Ishikawa (cell line): ENCODE measurements around the gene UAP1L1.

Experiments
- CEBPB ChIP-seq: IDR thresholded peaks from 2 replicates; pipeline ENCODE4 v1.6.1; 2012
- CREB1 ChIP-seq: IDR thresholded peaks from 2 replicates; pipeline ENCODE4 v1.6.1; 2012; ENCODE audit warnings: low read depth
- EGR1 ChIP-seq: IDR thresholded peaks from 2 replicates; pipeline ENCODE4 v1.6.1; 2012
- EP300 ChIP-seq: IDR thresholded peaks from 2 replicates; pipeline ENCODE4 v1.6.1; 2012; ENCODE audit warnings: borderline replicate concordance
- FOXM1 ChIP-seq: IDR thresholded peaks from 2 replicates; pipeline ENCODE4 v1.6.1; 2012; ENCODE audit warnings: low read depth, borderline replicate concordance
- MAX ChIP-seq: IDR thresholded peaks from 2 replicates; pipeline ENCODE4 v1.6.1; 2012
- NFIC ChIP-seq: IDR thresholded peaks from 2 replicates; pipeline ENCODE4 v1.6.1; 2012
- RAD21 ChIP-seq: IDR thresholded peaks from 2 replicates; pipeline ENCODE4 v1.6.1; 2012; ENCODE audit warnings: low read depth
- TAF1 ChIP-seq: IDR thresholded peaks from 2 replicates; pipeline ENCODE4 v1.6.1; 2012; ENCODE audit warnings: low read depth, mild to moderate bottlenecking
- TCF12 ChIP-seq: IDR thresholded peaks from 2 replicates; pipeline ENCODE4 v1.6.1; 2012; ENCODE audit warnings: low read depth
- TEAD4 ChIP-seq: IDR thresholded peaks from 2 replicates; pipeline ENCODE4 v1.6.1; 2012
- YY1 ChIP-seq: IDR thresholded peaks from 2 replicates; pipeline ENCODE4 v1.6.1; 2012; ENCODE audit warnings: low read depth
- ZBTB7A ChIP-seq: IDR thresholded peaks from 2 replicates; pipeline ENCODE4 v1.6.1; 2012; ENCODE audit warnings: low read depth
- TF ChIP-seq, protein P1 (sequence below): IDR thresholded peaks from 2 replicates; pipeline ENCODE4 v1.6.1; 2012
- TF ChIP-seq, protein P2 (sequence below): IDR thresholded peaks from 2 replicates; pipeline ENCODE4 v1.6.1; 2012; ENCODE audit warnings: low read depth, mild to moderate bottlenecking

UAP1L1 gene

GRCh38 chr9:137087409-137087925 is 10.2 kb downstream of the UAP1L1 start:
- TF ChIP-seq ZBTB7A: peak; percentile 62; the same call in 1 of the 2 replicates
- TF ChIP-seq, protein P1, sequence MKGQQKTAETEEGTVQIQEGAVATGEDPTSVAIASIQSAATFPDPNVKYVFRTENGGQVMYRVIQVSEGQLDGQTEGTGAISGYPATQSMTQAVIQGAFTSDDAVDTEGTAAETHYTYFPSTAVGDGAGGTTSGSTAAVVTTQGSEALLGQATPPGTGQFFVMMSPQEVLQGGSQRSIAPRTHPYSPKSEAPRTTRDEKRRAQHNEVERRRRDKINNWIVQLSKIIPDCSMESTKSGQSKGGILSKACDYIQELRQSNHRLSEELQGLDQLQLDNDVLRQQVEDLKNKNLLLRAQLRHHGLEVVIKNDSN: no peak
- TF ChIP-seq, protein P2, sequence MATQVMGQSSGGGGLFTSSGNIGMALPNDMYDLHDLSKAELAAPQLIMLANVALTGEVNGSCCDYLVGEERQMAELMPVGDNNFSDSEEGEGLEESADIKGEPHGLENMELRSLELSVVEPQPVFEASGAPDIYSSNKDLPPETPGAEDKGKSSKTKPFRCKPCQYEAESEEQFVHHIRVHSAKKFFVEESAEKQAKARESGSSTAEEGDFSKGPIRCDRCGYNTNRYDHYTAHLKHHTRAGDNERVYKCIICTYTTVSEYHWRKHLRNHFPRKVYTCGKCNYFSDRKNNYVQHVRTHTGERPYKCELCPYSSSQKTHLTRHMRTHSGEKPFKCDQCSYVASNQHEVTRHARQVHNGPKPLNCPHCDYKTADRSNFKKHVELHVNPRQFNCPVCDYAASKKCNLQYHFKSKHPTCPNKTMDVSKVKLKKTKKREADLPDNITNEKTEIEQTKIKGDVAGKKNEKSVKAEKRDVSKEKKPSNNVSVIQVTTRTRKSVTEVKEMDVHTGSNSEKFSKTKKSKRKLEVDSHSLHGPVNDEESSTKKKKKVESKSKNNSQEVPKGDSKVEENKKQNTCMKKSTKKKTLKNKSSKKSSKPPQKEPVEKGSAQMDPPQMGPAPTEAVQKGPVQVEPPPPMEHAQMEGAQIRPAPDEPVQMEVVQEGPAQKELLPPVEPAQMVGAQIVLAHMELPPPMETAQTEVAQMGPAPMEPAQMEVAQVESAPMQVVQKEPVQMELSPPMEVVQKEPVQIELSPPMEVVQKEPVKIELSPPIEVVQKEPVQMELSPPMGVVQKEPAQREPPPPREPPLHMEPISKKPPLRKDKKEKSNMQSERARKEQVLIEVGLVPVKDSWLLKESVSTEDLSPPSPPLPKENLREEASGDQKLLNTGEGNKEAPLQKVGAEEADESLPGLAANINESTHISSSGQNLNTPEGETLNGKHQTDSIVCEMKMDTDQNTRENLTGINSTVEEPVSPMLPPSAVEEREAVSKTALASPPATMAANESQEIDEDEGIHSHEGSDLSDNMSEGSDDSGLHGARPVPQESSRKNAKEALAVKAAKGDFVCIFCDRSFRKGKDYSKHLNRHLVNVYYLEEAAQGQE: no peak

GRCh38 chr9:137088121-137088520 is 10.8 kb downstream of the UAP1L1 start:
- TF ChIP-seq TEAD4 (no peak), RAD21 (no peak), ZBTB7A (no peak), TCF12 (no peak), EP300 (no peak), EGR1 (no peak), YY1 (no peak), CREB1 (no peak), MAX (no peak), CEBPB (no peak)
- TF ChIP-seq, protein P1: no peak

DNA sequence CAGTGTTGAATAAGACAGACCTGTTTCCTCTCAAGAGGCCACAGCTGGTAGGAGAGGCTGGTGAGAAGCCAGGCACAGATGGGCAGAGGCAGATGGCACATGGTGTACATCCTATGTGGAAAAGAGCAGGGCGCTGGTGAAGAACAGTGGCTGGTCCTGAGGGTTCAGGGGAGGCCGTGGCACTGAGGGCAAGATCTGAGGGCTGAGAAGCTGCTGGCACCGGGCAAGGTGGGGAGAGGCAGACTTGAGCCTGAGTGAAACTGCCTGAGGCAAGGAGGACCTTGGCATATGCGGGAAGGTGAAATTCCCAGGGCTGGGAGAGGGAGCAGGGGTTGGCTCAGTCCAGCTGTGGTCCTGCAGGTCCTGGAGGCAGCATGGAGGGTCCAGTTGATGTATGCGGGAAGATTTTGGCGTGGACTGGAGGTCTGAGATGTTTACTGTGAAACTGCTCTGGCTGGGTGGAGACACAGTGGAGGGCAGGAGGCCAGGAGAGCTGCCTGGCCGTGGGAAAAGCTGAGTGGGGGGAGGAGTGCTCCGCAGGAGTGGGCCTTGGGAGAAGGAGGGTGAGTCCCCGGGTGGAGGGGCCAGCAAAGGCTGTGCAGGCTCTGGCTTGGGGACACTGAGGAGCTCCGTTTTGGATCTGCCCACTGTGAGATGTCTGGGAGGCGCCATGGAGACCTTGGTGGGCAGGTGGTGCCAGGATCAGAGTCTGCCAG is 12.1 kb downstream of the UAP1L1 start:
- TF ChIP-seq TCF12 (no peak), CEBPB (no peak), TAF1 (no peak), RAD21 (no peak), EP300 (no peak), CREB1 (no peak), YY1 (no peak), NFIC (no peak), FOXM1 (no peak), ZBTB7A (no peak), TEAD4 (no peak), EGR1 (no peak), MAX (no peak)
- TF ChIP-seq, protein P2: no peak
- TF ChIP-seq, protein P1: no peak

DNA sequence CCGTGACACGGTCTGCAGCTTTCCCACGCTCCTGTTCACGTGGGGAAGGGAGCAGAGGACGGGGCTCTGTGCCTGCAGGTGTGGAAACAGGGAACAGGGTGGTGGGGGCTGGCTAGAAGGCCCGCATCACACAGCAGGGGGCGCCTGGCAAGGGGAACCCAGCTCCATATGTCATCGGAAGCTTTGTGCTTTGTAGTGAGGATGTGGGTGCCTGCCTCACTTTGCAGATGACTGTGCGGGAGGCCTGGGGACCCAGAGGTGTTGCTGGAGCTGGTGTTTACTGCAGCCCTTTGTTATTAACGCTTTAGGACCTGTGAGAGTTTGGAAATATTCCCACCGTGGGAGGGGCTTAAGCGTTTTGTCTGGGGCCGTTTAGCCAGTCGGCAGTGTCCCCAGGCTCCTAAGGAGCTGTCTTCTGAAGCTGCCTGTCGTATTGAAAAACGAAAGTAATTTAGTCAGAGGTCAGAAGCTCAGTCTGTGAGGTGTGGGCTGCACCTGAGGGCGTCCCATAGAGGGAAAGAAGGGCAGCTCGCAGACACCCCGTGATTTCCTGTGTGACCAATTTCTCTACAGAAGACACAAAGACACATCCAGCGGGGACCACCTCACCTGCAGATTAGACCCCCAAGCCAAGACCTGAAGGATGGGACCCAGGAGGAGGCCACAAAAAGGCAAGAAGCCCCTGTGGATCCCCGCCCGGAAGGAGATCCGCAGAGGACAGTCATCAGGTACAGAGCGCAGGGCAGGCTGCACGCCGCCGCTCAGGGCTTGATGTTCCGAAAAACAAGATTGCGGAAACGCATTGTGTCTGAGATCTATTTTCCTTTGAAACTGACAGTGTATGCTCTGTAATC is 18.6 kb downstream of the UAP1L1 start:
- TF ChIP-seq TCF12 (no peak), EGR1 (no peak), TAF1 (no peak), EP300 (no peak), TEAD4 (no peak), ZBTB7A (no peak), CEBPB (no peak), YY1 (no peak), FOXM1 (no peak), MAX (no peak), RAD21 (no peak), NFIC (no peak), CREB1 (no peak)
- TF ChIP-seq, protein P2: no peak
- TF ChIP-seq, protein P1: no peak
